Endothelial cell of umbilical vein (primary cell): ENCODE measurements around the gene PRG2. TPM values are rescaled to one million over a fixed set of nuclear protein-coding genes. Genes with fewer than 3 reads are reported as not detected.

ENCODE experiments used
- BruUV-seq: library from RNA; stranded (reverse); fragments of 400-500 nt; replicated peaks from 2 replicates; lab custom pipeline; 2021; lab: Mats Ljungman, UMichigan
- CTCF ChIA-PET: fragments of 300-600, 350-600 bp; sonication (Branson Sonifier 250); formaldehyde crosslinking; loops from one replicate; lab custom pipeline; 2021; ENCODE audit warnings: antibody characterized with exemption, inconsistent platforms; lab: Charles Lee
- POLR2A ChIA-PET: fragments of 300-600, 350-600 bp; sonication (Branson Sonifier 250); formaldehyde crosslinking; loops from one replicate; lab custom pipeline; 2021; ENCODE audit warnings: antibody characterized with exemption, inconsistent platforms; lab: Charles Lee
- DNase-seq: peaks from one replicate; pipeline ENCODE4 v3.0.0-alpha.2; 2011; ENCODE audit warnings: low read depth, low spot score
- FAIRE-seq: peaks from 2 replicates; lab custom pipeline; 2011; peaks lifted over from hg19 to GRCh38; lab: Jason Lieb, UNC
- H2AFZ ChIP-seq: 2 replicates; pipeline ENCODE4 v1.6.0; 2012; ENCODE audit warnings: low read depth, low read length, control low read depth, inconsistent platforms
- H3K27ac ChIP-seq: 2 replicates; pipeline ENCODE4 v1.5.1; 2011; ENCODE audit warnings: low read depth, mild to moderate bottlenecking, control low read depth, low read length, moderate library complexity; ENCODE audit not compliant: insufficient read depth
- H3K27me3 ChIP-seq, 2 experiments: 2 replicates each; pipeline versions ENCODE4 v1.6.0 to v1.6.1; 2011; ENCODE audit warnings: low read length in 2 of 2, mixed read lengths in 1 of 2; ENCODE audit not compliant: control insufficient read depth in 2 of 2, insufficient read depth in 2 of 2
- H3K36me3 ChIP-seq, 2 experiments: 2 replicates in 1 of 2; 3 replicates in 1 of 2; pipeline ENCODE4 v1.5.1; 2011; ENCODE audit warnings: low read length in 2 of 2, mild to moderate bottlenecking in 1 of 2, moderate library complexity in 1 of 2; ENCODE audit not compliant: control insufficient read depth in 2 of 2, insufficient read depth in 2 of 2; ENCODE audit errors: extremely low read depth in 1 of 2
- H3K4me1 ChIP-seq: 3 replicates; pipeline ENCODE4 v1.5.1; 2011; ENCODE audit warnings: mild to moderate bottlenecking, low read length; ENCODE audit not compliant: control insufficient read depth, insufficient read depth; ENCODE audit errors: extremely low read depth
- H3K4me2 ChIP-seq: 2 replicates; pipeline ENCODE4 v1.6.1; 2011; ENCODE audit warnings: low read length, control low read depth, mixed read lengths; ENCODE audit not compliant: insufficient read depth
- H3K4me3 ChIP-seq, 3 experiments: fragments of 200-600 bp in 1 of 3; sonication (generic), shearing (Covaris generic) in 1 of 3; replicated peaks in 1 of 3; 2 replicates each; pipeline ENCODE4 v1.5.1; 2011 to 2016; ENCODE audit warnings: control low read depth in 3 of 3, low read length in 3 of 3, mild to moderate bottlenecking in 2 of 3, inconsistent platforms in 1 of 3, low read depth in 1 of 3, moderate library complexity in 1 of 3; ENCODE audit not compliant: insufficient read depth in 1 of 3
- H3K79me2 ChIP-seq: 2 replicates; pipeline ENCODE4 v1.6.0; 2012; ENCODE audit warnings: low read length, inconsistent platforms; ENCODE audit not compliant: control insufficient read depth, insufficient read depth
- H3K9ac ChIP-seq: replicated peaks from 2 replicates; pipeline ENCODE3; 2011; ENCODE audit warnings: low read length, control low read depth; ENCODE audit not compliant: insufficient read depth; ENCODE audit errors: extremely low read depth
- H3K9me1 ChIP-seq: replicated peaks from 3 replicates; pipeline ENCODE4 v1.6.0; 2011; ENCODE audit warnings: mild to moderate bottlenecking, low read length; ENCODE audit not compliant: control insufficient read depth, insufficient read depth; ENCODE audit errors: extremely low read depth
- H3K9me3 ChIP-seq: replicated peaks from 2 replicates; pipeline ENCODE4 v1.5.1; 2012; ENCODE audit warnings: low read length, inconsistent platforms; ENCODE audit not compliant: control insufficient read depth, insufficient read depth
- H4K20me1 ChIP-seq: replicated peaks from 2 replicates; pipeline ENCODE3; 2011; ENCODE audit warnings: mild to moderate bottlenecking, low read length; ENCODE audit not compliant: control insufficient read depth, insufficient read depth; ENCODE audit errors: extremely low read depth
- EZH2 ChIP-seq: IDR thresholded peaks from 2 replicates; pipeline ENCODE4 v1.6.1; 2012; ENCODE audit warnings: borderline replicate concordance, low read depth, mild to moderate bottlenecking, moderate library complexity, low read length, inconsistent platforms; ENCODE audit not compliant: severe bottlenecking
- GATA2 ChIP-seq: IDR thresholded peaks from 2 replicates; pipeline ENCODE4 v1.7.0; 2011; ENCODE audit warnings: low read depth, mild to moderate bottlenecking, moderate library complexity, mixed read lengths, low read length; ENCODE audit not compliant: insufficient read length, insufficient read depth
- JUN ChIP-seq: IDR thresholded peaks from 2 replicates; pipeline ENCODE4 v1.6.1; 2011; ENCODE audit warnings: borderline replicate concordance, low read depth; ENCODE audit not compliant: insufficient read length, insufficient read depth
- MYC ChIP-seq: IDR thresholded peaks from one replicate; pipeline ENCODE4 v1.6.1; 2011; ENCODE audit warnings: mild to moderate bottlenecking, low read depth, low read length
- POLR2A ChIP-seq: IDR thresholded peaks from 2 replicates; pipeline ENCODE4 v1.6.1; 2012; ENCODE audit warnings: low read depth, mild to moderate bottlenecking, control low read depth, low read length
- POLR2AphosphoS5 ChIP-seq: IDR thresholded peaks from 2 replicates; pipeline ENCODE4 v1.6.1; 2012; ENCODE audit warnings: low read depth, mild to moderate bottlenecking, control low read depth, low read length, moderate library complexity; ENCODE audit not compliant: insufficient read depth
- dilution Hi-C: fragments of 300-500 bp; cut with MboI; formaldehyde crosslinking; loops from one replicate; pipeline ENCODE4 v1.15.0; 2019; ENCODE audit warnings: low sequenced_read_pairs; ENCODE audit not compliant: extremely low pct_ligation_motif_present
- intact Hi-C: fragments of 100-400 bp; cut with micrococcal nuclease; formaldehyde crosslinking; loops from one replicate; pipeline ENCODE4 v1.10.0; 2022
- polyA plus RNA-seq, 4 experiments: library from polyadenylated mRNA; depleted of rRNA in 3 of 4; stranded (reverse) in 3 of 4; unstranded in 1 of 4; fragments of >200 nt; gene quantifications; 2 replicates each; pipeline versions ENCODE4 v1.2.1 to v1.2.3, GENCODE V29; 2011 to 2012; ENCODE audit warnings: missing spikeins in 1 of 4
- total RNA-seq: library from RNA; stranded (reverse); gene quantifications from 2 replicates; pipeline ENCODE4 v1.2.3, GENCODE V29; 2021
- TF ChIP-seq, protein P1 (sequence below), 2 donors: IDR thresholded peaks; 1 replicate in 1 of 2; 2 replicates in 1 of 2; pipeline ENCODE4 v1.5.1; 2011; ENCODE audit warnings: low read length in 2 of 2, mild to moderate bottlenecking in 2 of 2, moderate library complexity in 2 of 2, control low read depth in 1 of 2, inconsistent platforms in 1 of 2, low read depth in 1 of 2; ENCODE audit not compliant: insufficient read depth in 1 of 2; ENCODE audit errors: extremely low read depth in 1 of 2

Gene PRG2
- total and polyA plus RNA-seq, 2 donors (not counting 3 experiments of a cell fraction or from before 2014, with no cell fraction given), result 0.08 to 0.55 TPM

GRCh38 chr11:57374966-57375365 is 15.5 kb downstream of the PRG2 start:
- Histone ChIP-seq H3K27ac (no peak overlapping the region), H3K79me2 (no peaks in the 10 kb centered on the region), H3K27me3 (no peaks in the 10 kb centered on the region), H4K20me1 (no peaks in the 10 kb centered on the region), H3K9ac (no peak overlapping the region), H3K36me3 (no peaks in the 10 kb centered on the region), H3K9me1 (no peaks in the 10 kb centered on the region), H3K4me2 (no peak overlapping the region), H3K9me3 (no peaks in the 10 kb centered on the region), H3K4me3 (no peak overlapping the region), H3K4me1 (no peaks in the 10 kb centered on the region), H2AFZ (no peak overlapping the region)
- intact Hi-C loops, result no loop called here
- POLR2A ChIA-PET, result no interaction called here
- DNase-seq (no peak), FAIRE-seq (no peak)
- CTCF ChIA-PET, result no interaction called here
- no peak for TF ChIP-seq JUN
- dilution Hi-C loops, result no loop called here
- no TSS peak for BruUV-seq

- H2AFZ ChIP-seq, result no peak overlapping the region
- H3K4me1 ChIP-seq, result no peaks in the 10 kb centered on the region
- BruUV-seq, result no TSS peak
- H3K27me3 ChIP-seq, result no peaks in the 10 kb centered on the region
- POLR2A ChIA-PET, result no interaction called here
- DNase-seq, result no peak
- no peak for FAIRE-seq
- TF ChIP-seq, protein P1, sequence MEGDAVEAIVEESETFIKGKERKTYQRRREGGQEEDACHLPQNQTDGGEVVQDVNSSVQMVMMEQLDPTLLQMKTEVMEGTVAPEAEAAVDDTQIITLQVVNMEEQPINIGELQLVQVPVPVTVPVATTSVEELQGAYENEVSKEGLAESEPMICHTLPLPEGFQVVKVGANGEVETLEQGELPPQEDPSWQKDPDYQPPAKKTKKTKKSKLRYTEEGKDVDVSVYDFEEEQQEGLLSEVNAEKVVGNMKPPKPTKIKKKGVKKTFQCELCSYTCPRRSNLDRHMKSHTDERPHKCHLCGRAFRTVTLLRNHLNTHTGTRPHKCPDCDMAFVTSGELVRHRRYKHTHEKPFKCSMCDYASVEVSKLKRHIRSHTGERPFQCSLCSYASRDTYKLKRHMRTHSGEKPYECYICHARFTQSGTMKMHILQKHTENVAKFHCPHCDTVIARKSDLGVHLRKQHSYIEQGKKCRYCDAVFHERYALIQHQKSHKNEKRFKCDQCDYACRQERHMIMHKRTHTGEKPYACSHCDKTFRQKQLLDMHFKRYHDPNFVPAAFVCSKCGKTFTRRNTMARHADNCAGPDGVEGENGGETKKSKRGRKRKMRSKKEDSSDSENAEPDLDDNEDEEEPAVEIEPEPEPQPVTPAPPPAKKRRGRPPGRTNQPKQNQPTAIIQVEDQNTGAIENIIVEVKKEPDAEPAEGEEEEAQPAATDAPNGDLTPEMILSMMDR (IDR thresholded peaks at IDR 0.05; ENCODE audit: extremely low read depth in 1 of 2, insufficient read depth in 1 of 2, low read depth in 1 of 2, low read length in 2 of 2), result no peak
- no peak for TF ChIP-seq POLR2A
- no peak for TF ChIP-seq MYC
- TF ChIP-seq GATA2, result no peak
- TF ChIP-seq POLR2AphosphoS5, result no peak
- TF ChIP-seq EZH2, result no peak
- H3K9me3 ChIP-seq, result no peaks in the 10 kb centered on the region
- no peak overlapping the region for H3K27ac ChIP-seq
- H3K4me3 ChIP-seq, result no peak overlapping the region
- H3K36me3 ChIP-seq, result no peaks in the 10 kb centered on the region
- CTCF ChIA-PET, result interaction anchor here (1.2 kb wide), 1 partner anchor 20 kb away, joined by 4 read pairs; no protein-coding TSS in a partner anchor
- dilution Hi-C loops (no loop called here), intact Hi-C loops (no loop called here)
- no peak overlapping the region for H3K4me2 ChIP-seq
- H3K9me1 ChIP-seq, result no peaks in the 10 kb centered on the region
- no peak overlapping the region for H3K9ac ChIP-seq
- no peaks in the 10 kb centered on the region for H3K79me2 ChIP-seq
- H4K20me1 ChIP-seq, result no peaks in the 10 kb centered on the region
Measured at GRCh38 chr11:57373146-57373545, 17.3 kb downstream of the PRG2 start.
